ENCODE results near the gene SETD3. TPM values are rescaled to one million over a fixed set of nuclear protein-coding genes. Genes with fewer than 3 reads are reported as not detected.

Gene SETD3
- total and polyA plus RNA-seq, 2 donors (not counting 1 experiment from before 2014, with no cell fraction given), result 11.0 to 32.1 TPM

- no peak for DNase-seq
- H3K4me3 Mint-ChIP-seq, result no peak overlapping the region
- H4K20me1 ChIP-seq (ENCODE audit: control insufficient read depth, insufficient read depth, low read length, poor library complexity, severe bottlenecking), result no peaks in the 10 kb centered on the region
- H3K4me2 ChIP-seq (replicated peaks; ENCODE audit: low read depth, low read length, poor library complexity, severe bottlenecking), result no peak overlapping the region
- no peak overlapping the region for H2AFZ ChIP-seq (ENCODE audit: insufficient read depth, low read depth, low read length, poor library complexity, severe bottlenecking)
- H3K9me3 ChIP-seq (ENCODE audit: control extremely low read depth in 1 of 3, control insufficient read depth in 2 of 3, insufficient read depth in 1 of 3, low read length in 2 of 3), result peaks cover 0 to 5% (median 0%) of the 10 kb centered on the region in 3 donors
- H3K4me1 ChIP-seq (ENCODE audit: control insufficient read depth in 2 of 2, insufficient read depth in 2 of 2, low read length in 2 of 2), result peaks cover 7 to 29% of the 10 kb centered on the region in 2 donors
- H3K27ac ChIP-seq (ENCODE audit: low read length in 2 of 2), result no peak overlapping the region
- H3K27ac Mint-ChIP-seq, result no peak overlapping the region
- peaks cover 32% of the 10 kb centered on the region for H3K27me3 Mint-ChIP-seq
- peaks cover 25% of the 10 kb centered on the region for H3K4me1 Mint-ChIP-seq
- ChIA-PET CTCF (interaction anchor here (0.8 kb wide), 1 partner anchor 10 kb away, joined by 3 read pairs; no protein-coding TSS in a partner anchor), POLR2A (no interaction called here)
- no peak for TF ChIP-seq EZH2 (IDR thresholded peaks at IDR 0.05; ENCODE audit: borderline replicate concordance, insufficient read depth, low read depth, low read length, poor library complexity, severe bottlenecking)
- no peak for TF ChIP-seq CTCF (IDR thresholded peaks at IDR 0.05)
- H3K79me2 ChIP-seq (ENCODE audit: control insufficient read depth, insufficient read depth, low read length), result no peaks in the 10 kb centered on the region
- WGBS (ENCODE audit: insufficient coverage), result 87% methylated on average over 31 of the region's 36 CpGs
- peaks cover 0 to 19% (median 5%) of the 10 kb centered on the region in 4 experiments for H3K27me3 ChIP-seq (replicated peaks in 1 of 4; ENCODE audit: control extremely low read depth in 1 of 4, control insufficient read depth in 3 of 4, insufficient read depth in 4 of 4, low read length in 3 of 4)
- H3K9ac ChIP-seq (ENCODE audit: low read length), result no peak overlapping the region
- no peaks in the 10 kb centered on the region for H3K9me3 Mint-ChIP-seq (ENCODE audit: insufficient read depth)
- no peaks in the 10 kb centered on the region for H3K36me3 ChIP-seq (replicated peaks in 1 of 2; ENCODE audit: control extremely low read depth in 1 of 2, control insufficient read depth in 1 of 2, extremely low read depth in 1 of 2, insufficient read depth in 2 of 2, low read length in 1 of 2)
- no peak for ATAC-seq (ENCODE audit: low read depth)
- intact Hi-C loops (cut with micrococcal nuclease), result no loop called here
- H3K4me3 ChIP-seq (ENCODE audit: control extremely low read depth in 1 of 5, extremely low read depth in 1 of 5, insufficient read depth in 1 of 5, low read depth in 2 of 5, low read length in 4 of 5), result no peak overlapping the region
Measured at GRCh38 chr14:99383472-99384449, 96.9 kb downstream of the SETD3 start.
